Activated naive CD4-positive, alpha-beta T cell treated with anti-CD3 and anti-CD28 coated beads, Interleukin-2, amount 10 ng/mL, durations not matched to agents 7 days and 5 days (primary cell): ENCODE results near the gene GRM5.
"Not testable (repeated sequence)": the region's sequence is repeated elsewhere in the genome, so short reads cannot be mapped to it uniquely, and the experiment has no call there.

Experiments
- CTCF ChIA-PET: fragments of 350-600 bp; sonication (Branson Sonifier 250); formaldehyde crosslinking; loops from one replicate; lab custom pipeline; 2021; ENCODE audit warnings: antibody characterized with exemption; lab: Charles Lee
- DNase-seq: peaks from one replicate; pipeline ENCODE4 v3.0.0-alpha.2; 2020
- H3K27ac Mint-ChIP-seq: one replicate; pipeline ENCODE4 v1.8.0; 2021; ENCODE audit warnings: mild to moderate bottlenecking, moderate library complexity, mixed read lengths
- H3K27me3 Mint-ChIP-seq: one replicate; pipeline ENCODE4 v1.8.0; 2021; ENCODE audit warnings: mild to moderate bottlenecking, mixed read lengths
- H3K36me3 Mint-ChIP-seq: one replicate; pipeline ENCODE4 v1.8.0; 2021; ENCODE audit warnings: mixed read lengths
- H3K4me1 Mint-ChIP-seq: one replicate; pipeline ENCODE4 v1.8.0; 2021; ENCODE audit warnings: mixed read lengths
- H3K4me3 Mint-ChIP-seq: one replicate; pipeline ENCODE4 v1.8.0; 2021; ENCODE audit warnings: mild to moderate bottlenecking, moderate library complexity, mixed read lengths
- H3K9me3 Mint-ChIP-seq: one replicate; pipeline ENCODE4 v1.8.0; 2021; ENCODE audit warnings: mixed read lengths

GRM5 gene

DNA sequence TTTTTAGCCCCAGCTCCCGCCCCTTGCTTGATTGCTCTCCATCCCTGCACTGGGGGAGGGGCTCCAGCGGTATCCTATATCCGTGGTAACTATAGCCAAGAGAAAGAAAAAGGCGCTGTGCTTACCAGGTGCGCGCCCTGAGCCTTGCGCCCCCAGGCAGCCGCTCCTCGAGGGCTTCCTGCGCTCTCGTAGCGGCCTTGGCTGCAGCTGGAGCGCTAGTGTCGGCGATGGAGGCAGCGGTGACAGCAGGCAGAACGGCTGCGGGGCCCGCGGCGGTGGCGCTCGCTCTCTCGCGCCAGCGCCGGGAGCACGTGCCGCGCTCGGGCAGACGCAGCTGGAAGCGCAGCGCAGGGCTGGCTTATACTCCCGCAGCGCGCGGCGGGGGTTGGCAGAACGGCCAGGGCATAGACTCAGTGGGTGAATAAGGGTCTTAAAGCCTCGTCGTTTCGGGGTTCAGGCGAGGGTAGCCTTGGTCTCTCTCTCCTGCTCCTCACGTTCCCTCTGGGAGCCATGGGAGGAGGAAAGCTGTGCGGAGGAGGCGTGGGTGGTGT lies at the start of gene GRM5:
GRM5 (minus strand) TSS at position 332 of the 551 bp plus-strand sequence. CDS start 18,110 bp downstream, outside the sequence.
- H3K36me3 Mint-ChIP-seq, H3K4me3 Mint-ChIP-seq, H3K4me1 Mint-ChIP-seq, CTCF ChIA-PET, H3K27ac Mint-ChIP-seq, DNase-seq, H3K9me3 Mint-ChIP-seq: not testable (repeated sequence)
- H3K27me3 Mint-ChIP-seq = peaks cover 49% of the 10 kb centered on the region

- H3K27me3 Mint-ChIP-seq, DNase-seq, H3K36me3 Mint-ChIP-seq, CTCF ChIA-PET, H3K4me1 Mint-ChIP-seq, H3K27ac Mint-ChIP-seq, H3K9me3 Mint-ChIP-seq, H3K4me3 Mint-ChIP-seq: not testable (repeated sequence)
Observed at GRCh38 chr11:89097956-89098355, 32.2 kb upstream of the GRM5 start.

DNA sequence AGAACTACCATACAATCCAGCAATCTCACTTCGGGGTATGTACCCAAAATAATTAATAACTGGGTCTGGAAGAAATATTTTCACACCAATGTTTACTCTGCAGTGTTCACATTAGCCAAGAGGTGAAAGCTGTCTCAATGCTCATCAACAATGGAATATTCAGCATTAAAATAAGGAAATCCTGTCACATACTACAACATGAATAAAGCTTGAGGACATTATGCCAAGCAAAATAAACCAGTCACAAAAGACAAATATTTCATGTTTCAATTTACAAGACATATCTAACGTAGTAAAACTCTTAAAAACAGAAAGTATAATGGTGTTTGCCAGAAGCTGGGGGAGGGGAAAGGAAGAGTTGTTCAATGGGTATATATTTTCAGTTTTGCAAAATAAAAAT lies 28.0 kb upstream of the GRM5 start:
- H3K27ac Mint-ChIP-seq, H3K27me3 Mint-ChIP-seq, H3K4me3 Mint-ChIP-seq, DNase-seq, CTCF ChIA-PET, H3K4me1 Mint-ChIP-seq, H3K36me3 Mint-ChIP-seq: not testable (repeated sequence)
- H3K9me3 Mint-ChIP-seq = peaks cover 14% of the 10 kb centered on the region

DNA sequence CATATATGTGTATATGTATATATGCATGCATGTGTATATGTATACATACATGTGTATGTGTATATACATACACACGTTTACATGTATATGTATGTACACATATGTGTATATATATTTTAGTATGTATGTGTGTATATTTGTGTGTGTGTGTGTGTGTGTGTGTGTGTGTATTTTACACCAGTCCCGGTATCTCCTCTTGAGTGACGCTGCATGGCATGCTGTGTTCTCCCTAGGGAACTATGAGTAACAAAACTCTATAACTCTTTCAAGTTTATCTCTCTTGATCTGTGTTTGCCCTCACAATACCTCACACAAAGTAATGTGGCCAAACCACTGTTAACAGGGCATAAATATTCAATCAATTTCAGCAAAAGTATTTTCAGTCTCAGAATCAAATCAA lies 19.2 kb upstream of the GRM5 start:
- H3K4me1 Mint-ChIP-seq, H3K4me3 Mint-ChIP-seq, H3K27me3 Mint-ChIP-seq, H3K27ac Mint-ChIP-seq, CTCF ChIA-PET, DNase-seq, H3K36me3 Mint-ChIP-seq, H3K9me3 Mint-ChIP-seq: not testable (repeated sequence)

GRCh38 chr11:89070911-89071310 lies 5.1 kb upstream of the GRM5 start:
- H3K4me3 Mint-ChIP-seq, H3K27ac Mint-ChIP-seq, H3K36me3 Mint-ChIP-seq, H3K4me1 Mint-ChIP-seq, H3K9me3 Mint-ChIP-seq, CTCF ChIA-PET, DNase-seq, H3K27me3 Mint-ChIP-seq: not testable (repeated sequence)

- H3K4me1 Mint-ChIP-seq = no peaks in the 10 kb centered on the region
- H3K36me3 Mint-ChIP-seq = no peaks in the 10 kb centered on the region
- H3K27me3 Mint-ChIP-seq = peaks cover 42% of the 10 kb centered on the region
- DNase-seq = no peak
- H3K4me3 Mint-ChIP-seq = no peak overlapping the region
- CTCF ChIA-PET = no interaction called here
- H3K27ac Mint-ChIP-seq = no peak overlapping the region
- H3K9me3 Mint-ChIP-seq = no peaks in the 10 kb centered on the region
Observed at GRCh38 chr11:89067264-89067663, 1.5 kb upstream of the GRM5 start.

GRCh38 chr11:89065066-89065465 lies 716 bp downstream of the GRM5 start:
- peaks cover 49% of the 10 kb centered on the region for H3K27me3 Mint-ChIP-seq
- no peaks in the 10 kb centered on the region for H3K36me3 Mint-ChIP-seq
- CTCF ChIA-PET = no interaction called here
- H3K4me3 Mint-ChIP-seq = no peak overlapping the region
- no peaks in the 10 kb centered on the region for H3K4me1 Mint-ChIP-seq
- no peak for DNase-seq
- H3K27ac Mint-ChIP-seq = no peak overlapping the region
- no peaks in the 10 kb centered on the region for H3K9me3 Mint-ChIP-seq

GRCh38 chr11:89063481-89063951 lies 2.3 kb downstream of the GRM5 start:
- H3K9me3 Mint-ChIP-seq, H3K4me1 Mint-ChIP-seq, DNase-seq, H3K36me3 Mint-ChIP-seq, H3K27ac Mint-ChIP-seq, CTCF ChIA-PET, H3K4me3 Mint-ChIP-seq: not testable (repeated sequence)
- H3K27me3 Mint-ChIP-seq = peaks cover 49% of the 10 kb centered on the region

- peaks cover 47% of the 10 kb centered on the region for H3K27me3 Mint-ChIP-seq
- CTCF ChIA-PET = not testable (repeated sequence)
Observed at GRCh38 chr11:89062771-89063298, 2.9 kb downstream of the GRM5 start.

DNA sequence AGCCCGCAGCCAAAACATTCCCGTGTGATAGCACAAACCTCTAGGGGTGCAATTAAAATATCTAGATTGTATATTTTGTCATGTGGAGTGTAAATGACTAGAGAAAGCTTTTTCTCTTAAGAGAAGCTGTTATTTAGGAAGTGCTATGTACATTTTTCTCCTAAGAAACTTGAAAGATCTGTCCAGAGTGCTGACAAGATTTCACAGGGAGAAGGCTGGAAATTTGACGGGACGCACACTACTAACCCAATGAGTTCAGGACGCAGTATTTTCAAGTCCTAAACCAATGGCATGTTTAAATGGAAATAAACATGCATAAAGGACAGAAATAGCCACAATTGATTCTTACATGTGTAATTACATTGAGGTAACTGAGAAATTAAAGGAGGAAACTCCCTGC lies 3.9 kb downstream of the GRM5 start:
- H3K27me3 Mint-ChIP-seq = peaks cover 46% of the 10 kb centered on the region
- H3K36me3 Mint-ChIP-seq, CTCF ChIA-PET, H3K9me3 Mint-ChIP-seq, DNase-seq, H3K27ac Mint-ChIP-seq, H3K4me1 Mint-ChIP-seq, H3K4me3 Mint-ChIP-seq: not testable (repeated sequence)

More at GRCh38 chr11:89062771-89063298, 2.9 kb downstream of the GRM5 start:
- H3K36me3 Mint-ChIP-seq, H3K27ac Mint-ChIP-seq, H3K4me3 Mint-ChIP-seq, H3K4me1 Mint-ChIP-seq, H3K9me3 Mint-ChIP-seq, DNase-seq: not testable (repeated sequence)

- CTCF ChIA-PET, H3K9me3 Mint-ChIP-seq, H3K36me3 Mint-ChIP-seq, H3K27ac Mint-ChIP-seq, DNase-seq, H3K27me3 Mint-ChIP-seq, H3K4me3 Mint-ChIP-seq, H3K4me1 Mint-ChIP-seq: not testable (repeated sequence)
Observed at GRCh38 chr11:89057406-89057805, 8.4 kb downstream of the GRM5 start.

GRCh38 chr11:89052220-89052619 lies 13.6 kb downstream of the GRM5 start:
- no peaks in the 10 kb centered on the region for H3K4me1 Mint-ChIP-seq
- CTCF ChIA-PET = no interaction called here
- no peak overlapping the region for H3K4me3 Mint-ChIP-seq
- no peak overlapping the region for H3K27ac Mint-ChIP-seq
- no peak for DNase-seq
- no peaks in the 10 kb centered on the region for H3K36me3 Mint-ChIP-seq
- no peaks in the 10 kb centered on the region for H3K9me3 Mint-ChIP-seq
- no peaks in the 10 kb centered on the region for H3K27me3 Mint-ChIP-seq

DNA sequence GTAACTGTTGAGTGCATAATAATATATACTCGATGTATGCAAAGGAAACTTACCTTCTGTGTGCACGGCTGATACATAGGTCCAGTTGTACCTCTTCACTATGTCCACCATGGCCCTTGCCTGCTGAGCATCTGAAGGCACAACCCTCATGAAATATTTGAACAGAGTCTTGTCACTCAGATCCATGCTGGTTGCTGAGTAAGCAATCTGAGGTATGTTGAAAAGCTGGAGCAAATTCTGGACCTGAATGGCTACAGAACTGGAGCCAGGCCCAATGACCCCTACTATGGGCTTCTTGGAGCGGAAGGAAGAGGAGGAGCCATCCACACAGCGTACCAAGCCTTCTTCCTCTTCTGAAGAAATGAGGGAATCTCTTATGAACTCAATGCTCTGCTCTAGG lies 18.6 kb downstream of the GRM5 start:
- H3K4me1 Mint-ChIP-seq, H3K9me3 Mint-ChIP-seq, CTCF ChIA-PET, H3K36me3 Mint-ChIP-seq, H3K27me3 Mint-ChIP-seq, H3K27ac Mint-ChIP-seq, DNase-seq, H3K4me3 Mint-ChIP-seq: not testable (repeated sequence)

DNA sequence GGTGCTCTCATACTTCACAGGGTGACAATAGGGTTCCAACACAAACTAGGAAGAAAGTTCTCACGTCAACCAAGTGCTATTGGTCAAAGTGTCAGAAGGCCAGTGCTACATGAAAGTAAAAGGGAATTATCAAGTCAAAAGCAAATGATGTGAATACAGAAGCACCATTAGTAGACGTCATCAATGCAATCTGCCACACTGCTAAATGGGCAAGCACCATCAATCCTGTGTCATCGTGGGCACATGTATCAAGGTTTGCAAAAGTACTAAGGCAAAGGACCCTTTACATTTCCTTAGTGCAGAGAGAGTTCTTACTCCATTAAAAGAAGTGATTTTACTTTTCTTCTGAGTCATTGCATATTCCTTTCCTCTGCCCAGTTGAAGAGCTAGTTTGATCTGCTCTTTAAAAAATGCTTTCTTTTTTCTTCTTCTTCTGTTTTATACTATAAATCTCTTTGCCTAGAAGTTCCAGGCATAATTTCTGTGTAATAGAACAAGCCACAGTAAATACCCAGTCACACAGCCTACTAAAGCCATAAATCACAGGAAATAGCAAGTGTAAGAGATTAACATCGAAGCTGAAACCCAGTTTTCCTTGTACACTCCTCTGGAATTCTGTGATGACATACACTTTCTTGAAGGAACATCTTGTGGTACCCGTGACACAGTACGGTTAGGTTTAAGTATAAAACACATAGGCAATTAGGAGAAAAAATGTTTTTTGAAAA lies 21.8 kb downstream of the GRM5 start:
- DNase-seq, H3K4me3 Mint-ChIP-seq, CTCF ChIA-PET: not testable (repeated sequence)

DNA sequence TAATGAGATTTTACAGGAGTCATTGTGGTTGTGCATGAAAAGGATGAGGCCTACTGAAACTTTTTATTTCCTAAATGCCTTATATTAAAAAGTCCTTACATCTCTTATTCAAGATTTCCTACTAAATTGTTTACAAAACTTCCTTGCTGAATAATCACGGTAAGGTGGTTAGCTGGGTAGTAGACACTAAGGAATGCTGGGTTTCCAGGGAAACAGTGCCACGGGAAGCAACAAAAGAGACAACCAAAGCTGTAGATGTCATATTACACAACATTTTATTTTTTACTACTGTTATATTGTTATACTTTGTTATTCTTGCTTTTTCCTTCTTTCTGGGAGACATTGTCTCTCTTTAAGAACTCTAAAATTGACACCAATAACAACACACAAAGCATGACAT lies 36.1 kb downstream of the GRM5 start:
- H3K27me3 Mint-ChIP-seq, H3K4me1 Mint-ChIP-seq, H3K9me3 Mint-ChIP-seq, DNase-seq, CTCF ChIA-PET, H3K27ac Mint-ChIP-seq, H3K4me3 Mint-ChIP-seq, H3K36me3 Mint-ChIP-seq: not testable (repeated sequence)

More for the DNA sequence above, 21.8 kb downstream of the GRM5 start:
- H3K9me3 Mint-ChIP-seq, H3K27me3 Mint-ChIP-seq, H3K36me3 Mint-ChIP-seq, H3K27ac Mint-ChIP-seq, H3K4me1 Mint-ChIP-seq: not testable (repeated sequence)
